ENCODE measurements around the gene SLC35A2.

SLC35A2 gene

GRCh38 chrX:48927123-48927522, 15.7 kb upstream of the SLC35A2 start:
- no peak for DNase-seq

- DNase-seq: no peak
These were observed 12.8 kb upstream of the SLC35A2 start for GRCh38 chrX:48924270-48924669.

GRCh38 chrX:48923771-48924170, 12.3 kb upstream of the SLC35A2 start:
- no peak for DNase-seq

- no peak for DNase-seq
These were observed 9.3 kb upstream of the SLC35A2 start for GRCh38 chrX:48920718-48921104.

- no peak for DNase-seq
These were observed 8.7 kb upstream of the SLC35A2 start for GRCh38 chrX:48919947-48920717.

GRCh38 chrX:48919360-48919841, 8.0 kb upstream of the SLC35A2 start:
- DNase-seq: no peak

GRCh38 chrX:48918643-48919340, 7.3 kb upstream of the SLC35A2 start, which contains the start of gene PIM2:
Gene PIM2 (minus strand): TSS chrX:48919024. CDS start chrX:48918834, 190 bp downstream.
- DNase-seq: peak; percentile 87

GRCh38 chrX:48918301-48918642, 6.8 kb upstream of the SLC35A2 start:
- DNase-seq: no peak

GRCh38 chrX:48917139-48918001, 5.9 kb upstream of the SLC35A2 start:
- peak; percentile 94 for DNase-seq

- DNase-seq: no peak
These were observed 3.4 kb upstream of the SLC35A2 start for GRCh38 chrX:48914593-48915493.

- DNase-seq: no peak
These were observed 2.3 kb upstream of the SLC35A2 start for GRCh38 chrX:48913605-48914366.

GRCh38 chrX:48910926-48911411, 477 bp downstream of the SLC35A2 start:
- no peak for DNase-seq

- DNase-seq: no peak
These were observed 1.6 kb downstream of the SLC35A2 start for GRCh38 chrX:48909703-48910294.

GRCh38 chrX:48908600-48908999, 2.8 kb downstream of the SLC35A2 start:
- DNase-seq: no peak

GRCh38 chrX:48905090-48905790, 6.2 kb downstream of the SLC35A2 start:
- no peak for DNase-seq

GRCh38 chrX:48904626-48905025, 6.8 kb downstream of the SLC35A2 start:
- no peak for DNase-seq

- no peak for DNase-seq
These were observed 7.3 kb downstream of the SLC35A2 start for GRCh38 chrX:48904180-48904579.

GRCh38 chrX:48903290-48903689, 8.2 kb downstream of the SLC35A2 start:
- no peak for DNase-seq

GRCh38 chrX:48902776-48903175, 8.7 kb downstream of the SLC35A2 start:
- DNase-seq: no peak

GRCh38 chrX:48902135-48902534, 9.3 kb downstream of the SLC35A2 start:
- DNase-seq: no peak
